GM21529 (cell line): Measurements from ENCODE around the gene PGAM2.

Experiments used
- ATAC-seq: cut with Tn5 transposase; IDR thresholded peaks from one replicate; pipeline ENCODE4 v1.9.1; 2021; ENCODE audit not compliant: unreplicated experiment

Gene PGAM2

DNA sequence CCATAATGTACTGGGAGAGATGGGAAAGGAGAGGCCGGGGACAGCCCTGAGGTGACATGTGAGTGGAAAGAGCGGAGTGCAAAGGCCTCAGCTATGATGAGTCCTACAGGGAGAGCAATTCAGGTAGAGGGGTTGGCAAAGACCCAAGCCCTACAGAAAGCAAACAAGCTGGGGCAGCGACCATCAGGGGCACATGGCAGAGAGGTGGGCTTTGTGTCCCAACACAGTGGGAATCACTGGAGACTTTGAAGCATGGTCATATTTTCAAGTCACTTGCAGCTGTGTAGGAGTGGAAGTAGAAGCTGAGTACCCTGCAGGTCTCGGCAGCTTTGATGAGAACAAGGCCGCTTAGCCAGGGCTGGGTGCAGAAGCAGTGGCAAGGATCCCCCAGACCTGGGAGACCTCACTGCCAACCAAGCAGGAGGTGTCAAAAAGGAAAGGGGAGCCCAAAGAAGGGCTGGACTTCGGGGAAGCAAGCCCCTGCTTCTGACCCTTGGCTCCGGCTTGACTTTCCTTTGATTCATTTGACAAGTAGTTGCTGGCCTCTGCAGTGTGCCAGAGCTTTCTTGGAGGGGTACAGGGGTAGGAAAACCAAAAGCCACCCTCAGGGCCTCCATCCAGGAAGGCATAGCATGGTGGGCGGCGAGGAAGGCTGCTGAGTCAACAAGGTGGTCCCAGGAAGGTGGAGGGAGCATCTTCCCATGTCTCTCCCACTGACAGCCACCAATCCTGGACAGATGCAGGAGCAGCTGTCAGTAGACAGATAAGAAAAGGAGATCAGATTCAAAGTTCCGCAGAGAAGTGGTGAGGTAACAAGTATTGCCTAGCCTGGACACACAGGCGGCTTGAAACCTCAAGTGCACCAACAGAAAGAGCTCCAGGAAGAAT lies 1.9 kb upstream of the PGAM2 start:
- ATAC-seq = no peak

DNA sequence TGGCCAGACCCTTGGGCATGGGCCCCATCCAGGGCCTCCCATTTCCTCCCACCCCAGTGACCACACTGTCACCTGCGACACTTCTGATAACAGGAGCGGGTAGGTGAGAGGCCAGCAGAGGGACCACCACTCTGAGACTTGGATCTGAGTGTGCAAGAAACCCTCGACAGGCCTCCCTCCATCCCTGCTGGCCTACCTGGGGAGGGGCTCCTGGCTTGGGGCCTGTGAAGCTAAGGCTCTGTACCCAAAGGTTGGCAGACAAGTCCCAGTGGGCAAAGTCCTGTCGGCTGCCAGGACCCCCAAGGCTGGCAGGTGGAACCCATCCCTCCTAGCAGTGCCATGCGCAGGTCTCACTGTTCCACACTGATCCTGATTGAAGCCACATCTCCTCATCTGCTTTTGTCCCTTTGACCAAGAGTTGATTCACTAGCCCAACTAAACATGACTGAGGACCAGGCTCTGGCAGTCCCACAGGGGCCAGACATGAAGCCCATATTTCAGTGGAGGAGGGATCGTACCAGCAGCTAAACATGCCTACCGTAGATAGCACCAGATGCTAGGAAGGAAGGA lies 1.2 kb upstream of the PGAM2 start:
- no peak for ATAC-seq

DNA sequence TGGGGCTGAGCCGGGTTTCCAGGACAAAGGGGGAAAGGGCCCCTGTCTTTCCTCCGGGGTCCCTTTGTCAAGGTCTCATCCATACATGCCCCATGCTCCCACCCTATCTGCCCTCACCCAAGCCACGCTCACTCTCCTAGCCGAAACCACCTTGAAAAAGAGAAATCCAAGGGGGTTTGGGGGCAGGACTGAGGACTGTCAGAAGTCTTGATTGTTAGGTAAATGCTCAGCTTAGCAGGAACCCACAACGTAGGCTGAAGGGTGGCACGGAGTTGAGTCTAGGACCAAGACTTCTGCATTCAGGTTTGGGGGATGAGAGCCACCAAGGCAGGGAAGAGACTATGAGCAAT lies 719 bp upstream of the PGAM2 start:
- ATAC-seq = no peak

DNA sequence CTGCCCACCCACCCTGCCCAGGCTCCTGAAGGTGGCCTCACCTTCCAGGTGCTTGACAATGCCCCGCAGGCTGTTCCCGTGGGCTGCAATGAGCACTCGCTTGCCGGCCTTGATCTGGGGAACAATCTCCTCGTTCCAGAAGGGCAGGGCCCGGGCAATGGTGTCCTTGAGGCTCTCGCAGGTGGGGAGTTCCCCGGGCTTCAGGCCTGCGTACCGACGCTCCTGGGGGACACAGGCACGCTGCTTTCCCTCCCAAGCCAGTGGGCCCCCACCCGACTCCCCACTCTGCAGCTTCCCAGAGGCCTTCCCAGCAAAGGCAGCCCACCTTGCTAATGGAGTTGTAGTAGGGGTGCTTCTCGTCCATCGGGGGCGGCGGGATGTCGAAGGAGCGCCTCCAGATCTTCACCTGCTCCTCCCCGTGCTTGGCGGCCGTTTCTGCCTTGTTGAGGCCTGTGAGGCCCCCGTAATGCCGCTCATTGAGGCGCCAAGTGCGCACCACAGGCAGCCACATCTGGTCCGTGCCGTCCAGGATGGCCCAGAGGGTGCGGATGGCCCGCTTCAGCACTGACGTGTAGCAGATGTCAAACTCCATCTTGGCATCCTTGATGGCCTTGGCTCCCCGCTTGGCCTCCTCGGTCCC lies 456 bp downstream of the PGAM2 start:
- ATAC-seq = no peak

DNA sequence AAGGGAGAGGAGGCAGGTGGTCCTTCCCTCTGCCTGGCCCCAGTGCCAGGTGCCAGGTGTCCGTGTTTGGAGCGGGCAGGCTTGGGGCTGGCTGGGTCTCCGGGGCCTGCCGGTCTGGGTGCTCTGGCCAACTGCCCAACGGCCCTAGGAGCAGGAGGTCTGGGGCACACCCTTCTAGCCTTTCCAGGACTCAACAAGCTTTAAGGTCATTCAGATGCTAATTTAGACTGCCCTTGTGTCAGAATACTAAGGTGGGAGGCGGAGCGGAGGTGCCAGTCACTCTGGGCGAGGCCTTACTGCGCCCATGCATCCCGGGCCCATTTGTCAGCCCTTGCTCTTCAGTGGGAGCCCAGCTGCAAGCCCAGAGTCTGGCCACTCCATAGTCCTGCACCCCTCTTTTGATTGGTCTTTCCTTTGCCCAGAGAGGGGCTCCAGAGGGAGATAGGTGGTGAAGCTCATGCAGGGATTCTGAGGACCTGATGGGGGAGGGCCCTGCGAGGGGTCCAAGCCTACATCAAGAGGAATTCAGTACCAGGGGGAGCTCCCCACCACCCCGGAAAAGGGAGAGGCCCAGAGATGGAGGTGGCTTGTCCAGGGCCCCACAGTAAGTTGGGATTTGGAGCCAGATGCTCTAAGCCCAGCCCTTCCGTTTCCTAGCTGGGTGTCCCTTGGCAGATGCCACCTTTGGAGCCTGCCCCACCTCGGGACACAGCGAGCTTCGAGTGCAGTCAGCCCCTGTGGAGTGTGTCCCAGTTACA lies 1.3 kb downstream of the PGAM2 start:
- no peak for ATAC-seq

DNA sequence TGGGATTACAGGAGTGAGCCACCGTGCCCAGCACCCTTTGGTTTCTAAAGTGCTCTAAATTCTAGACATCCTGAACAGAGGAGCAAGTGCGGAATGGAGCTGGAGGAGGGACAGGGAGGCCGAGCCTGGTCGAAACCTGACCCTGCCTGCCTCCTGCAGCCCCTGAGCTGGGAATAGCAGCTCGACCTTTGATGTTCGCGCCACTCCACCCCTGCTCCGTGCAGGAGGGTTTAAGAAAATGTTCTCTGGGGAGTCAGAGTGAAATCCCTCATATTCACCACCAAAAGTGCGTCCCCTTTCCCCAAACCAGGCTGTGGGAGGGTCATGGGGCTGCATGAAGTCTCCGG lies 1.8 kb downstream of the PGAM2 start:
- ATAC-seq = no peak

DNA sequence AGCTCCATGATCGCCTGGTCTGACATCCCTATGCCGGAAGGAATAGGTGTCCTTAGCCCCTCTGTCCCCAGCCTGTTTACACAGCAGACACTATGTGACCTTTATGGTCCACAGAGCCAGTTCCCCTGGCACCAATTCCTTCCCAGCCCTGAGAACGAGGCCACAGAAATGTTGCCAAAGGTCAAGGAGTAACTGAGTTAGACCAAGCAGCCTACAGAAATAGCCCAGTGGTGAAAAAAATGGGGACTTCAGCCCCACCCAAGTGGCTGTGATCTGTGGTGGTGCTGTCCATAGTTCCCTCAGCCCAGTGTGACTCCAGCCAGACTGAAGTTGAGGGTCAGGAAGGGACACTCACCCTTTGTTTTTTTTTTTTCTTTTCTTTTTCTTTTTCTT lies 2.5 kb downstream of the PGAM2 start:
- ATAC-seq = no peak

DNA sequence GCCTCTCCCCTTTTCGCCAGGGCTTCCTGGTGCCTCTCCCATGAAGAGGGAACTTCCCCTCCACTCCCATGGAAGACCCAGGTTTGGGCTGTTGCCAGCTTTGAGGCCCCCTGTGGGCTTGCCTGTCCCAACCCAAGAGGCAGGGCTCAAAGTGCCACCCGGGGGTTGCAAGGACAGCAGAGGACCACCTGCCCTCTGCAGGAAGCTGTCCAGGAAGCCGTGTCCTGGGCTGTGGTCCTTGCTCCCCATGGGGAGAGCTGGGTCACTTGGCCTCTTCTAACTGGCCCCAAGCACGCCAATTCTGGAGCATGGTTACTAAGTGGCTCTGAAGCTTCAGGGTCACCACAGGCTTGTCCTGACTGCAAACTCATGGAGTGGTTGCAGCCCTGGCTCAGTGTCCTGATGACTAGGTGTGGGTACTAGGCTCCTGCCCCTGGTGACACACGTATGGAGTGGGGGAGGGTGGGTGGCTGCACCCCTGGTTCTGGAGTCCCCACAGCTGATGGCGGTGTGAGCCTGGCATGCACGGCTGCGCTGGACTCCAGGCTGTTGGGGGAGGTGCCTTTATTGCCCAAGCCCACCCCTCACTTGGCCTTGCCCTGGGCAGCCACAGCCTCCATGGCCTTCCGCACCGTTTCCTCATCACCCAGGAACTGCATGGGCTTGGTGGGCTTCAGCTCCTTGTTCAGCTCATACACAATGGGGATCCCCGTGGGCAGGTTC lies 3.0 kb downstream of the PGAM2 start:
- ATAC-seq = no peak

DNA sequence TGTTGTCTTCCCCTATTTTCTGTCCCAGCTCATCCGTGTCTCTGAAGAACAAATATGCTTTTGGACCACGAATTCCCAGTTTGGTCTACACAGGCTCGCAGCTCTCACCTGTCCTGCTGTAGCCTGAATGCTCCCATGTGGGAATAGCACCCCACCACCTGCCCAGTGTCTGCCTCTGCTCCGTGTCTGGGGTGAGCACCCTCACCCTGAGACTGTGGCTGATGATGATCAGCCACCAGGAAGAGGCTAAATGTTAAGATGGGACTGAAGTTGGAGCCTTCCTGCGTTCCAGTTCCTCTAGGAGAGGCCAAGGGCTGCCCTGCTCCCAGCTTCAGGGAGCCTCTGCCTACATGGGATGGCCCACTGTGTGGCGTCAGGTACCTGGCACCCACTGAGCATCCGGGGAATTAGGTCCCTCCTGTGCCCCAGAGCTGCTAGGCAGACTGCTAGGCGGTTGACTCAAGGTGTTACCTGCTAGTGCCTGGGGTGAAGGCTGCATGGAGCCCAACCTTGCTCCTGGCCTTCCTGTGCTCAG lies 3.7 kb downstream of the PGAM2 start:
- no peak for ATAC-seq

DNA sequence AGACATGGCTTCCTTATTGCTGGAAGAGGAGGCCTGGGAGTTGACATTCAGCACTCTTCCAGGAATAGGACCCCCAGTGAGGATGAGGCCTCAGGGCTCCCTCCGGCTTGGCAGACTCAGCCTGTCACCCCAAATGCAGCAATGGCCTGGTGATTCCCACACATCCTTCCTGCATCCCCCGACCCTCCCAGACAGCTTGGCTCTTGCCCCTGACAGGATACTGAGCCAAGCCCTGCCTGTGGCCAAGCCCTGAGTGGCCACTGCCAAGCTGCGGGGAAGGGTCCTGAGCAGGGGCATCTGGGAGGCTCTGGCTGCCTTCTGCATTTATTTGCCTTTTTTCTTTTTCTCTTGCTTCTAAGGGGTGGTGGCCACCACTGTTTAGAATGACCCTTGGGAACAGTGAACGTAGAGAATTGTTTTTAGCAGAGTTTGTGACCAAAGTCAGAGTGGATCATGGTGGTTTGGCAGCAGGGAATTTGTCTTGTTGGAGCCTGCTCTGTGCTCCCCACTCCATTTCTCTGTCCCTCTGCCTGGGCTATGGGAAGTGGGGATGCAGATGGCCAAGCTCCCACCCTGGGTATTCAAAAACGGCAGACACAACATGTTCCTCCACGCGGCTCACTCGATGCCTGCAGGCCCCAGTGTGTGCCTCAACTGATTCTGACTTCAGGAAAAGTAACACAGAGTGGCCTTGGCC lies 4.3 kb downstream of the PGAM2 start:
- no peak for ATAC-seq

DNA sequence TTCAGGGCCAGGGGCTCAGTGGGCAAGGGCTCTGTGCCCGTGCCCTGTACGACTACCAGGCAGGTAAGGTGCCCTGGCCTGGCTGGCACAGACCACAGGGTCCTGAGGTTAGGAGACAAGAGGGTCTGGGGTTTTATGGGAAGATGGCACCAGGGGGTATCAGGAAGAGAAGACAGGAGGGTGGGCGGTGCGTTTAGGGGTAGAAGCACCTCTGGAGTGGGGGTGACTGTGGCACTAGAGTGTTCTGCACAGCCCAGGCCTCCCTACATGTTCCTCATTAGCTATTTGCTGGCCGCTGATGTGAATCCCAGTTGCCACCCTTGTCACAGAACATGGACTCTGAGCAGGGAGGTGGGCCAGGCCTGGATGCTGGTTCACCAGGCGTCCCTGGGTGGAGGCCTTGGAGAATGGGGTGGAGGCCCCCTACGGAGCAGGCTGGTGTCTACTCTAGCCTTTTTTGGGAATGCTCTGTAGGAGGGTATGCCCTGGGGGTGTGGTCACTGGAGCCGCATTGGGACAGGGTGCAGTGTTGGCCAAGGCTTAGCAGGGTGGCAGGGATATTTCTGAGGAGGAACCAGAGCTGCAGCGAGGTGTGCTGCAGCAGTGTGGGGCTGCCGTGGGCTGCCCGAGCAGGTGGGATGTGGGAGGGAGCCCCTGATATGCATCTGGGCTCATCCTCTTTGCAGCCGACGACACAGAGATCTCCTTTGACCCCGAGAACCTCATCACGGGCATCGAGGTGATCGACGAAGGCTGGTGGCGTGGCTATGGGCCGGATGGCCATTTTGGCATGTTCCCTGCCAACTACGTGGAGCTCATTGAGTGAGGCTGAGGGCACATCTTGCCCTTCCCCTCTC lies 5.0 kb downstream of the PGAM2 start:
- no peak for ATAC-seq

DNA sequence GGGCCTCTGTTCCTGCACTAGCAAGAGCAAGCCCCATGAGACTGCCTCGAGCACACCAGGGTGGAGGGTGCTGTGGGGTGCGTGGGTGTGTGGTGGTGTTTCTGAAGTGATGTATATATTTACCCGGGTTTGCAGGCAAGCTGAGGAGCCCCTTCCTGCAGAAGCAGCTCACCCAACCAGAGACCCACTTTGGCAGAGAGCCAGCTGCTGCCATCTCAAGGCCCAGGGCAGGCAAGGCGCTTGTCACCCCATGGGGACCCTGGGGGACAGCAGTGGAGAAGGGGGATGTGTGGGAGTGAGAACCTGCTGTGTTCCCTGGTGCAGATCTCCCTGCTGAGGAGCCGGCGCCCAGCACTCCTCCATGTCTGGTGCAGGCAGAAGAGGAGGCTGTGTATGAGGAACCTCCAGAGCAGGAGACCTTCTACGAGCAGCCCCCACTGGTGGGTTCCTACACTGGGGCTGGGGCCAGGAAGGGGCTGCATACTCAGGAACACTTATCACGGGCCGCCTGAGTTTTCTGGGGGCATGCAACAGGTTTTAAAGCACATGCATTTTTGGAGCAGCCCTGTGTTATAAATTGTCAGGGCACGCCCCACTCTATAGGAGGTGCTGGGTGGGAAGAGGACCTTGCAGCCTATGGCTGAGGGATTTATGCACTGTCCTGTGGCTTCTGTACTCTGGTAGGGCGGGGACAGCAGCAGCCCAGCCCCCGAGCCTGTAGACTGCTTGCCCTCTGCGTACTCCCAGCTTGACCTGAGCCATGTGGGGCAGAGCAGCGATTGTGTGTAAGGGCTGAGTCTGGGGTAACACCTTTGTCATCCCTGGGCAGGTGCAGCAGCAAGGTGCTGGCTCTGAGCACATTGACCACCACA lies 5.9 kb downstream of the PGAM2 start:
- no peak for ATAC-seq

DNA sequence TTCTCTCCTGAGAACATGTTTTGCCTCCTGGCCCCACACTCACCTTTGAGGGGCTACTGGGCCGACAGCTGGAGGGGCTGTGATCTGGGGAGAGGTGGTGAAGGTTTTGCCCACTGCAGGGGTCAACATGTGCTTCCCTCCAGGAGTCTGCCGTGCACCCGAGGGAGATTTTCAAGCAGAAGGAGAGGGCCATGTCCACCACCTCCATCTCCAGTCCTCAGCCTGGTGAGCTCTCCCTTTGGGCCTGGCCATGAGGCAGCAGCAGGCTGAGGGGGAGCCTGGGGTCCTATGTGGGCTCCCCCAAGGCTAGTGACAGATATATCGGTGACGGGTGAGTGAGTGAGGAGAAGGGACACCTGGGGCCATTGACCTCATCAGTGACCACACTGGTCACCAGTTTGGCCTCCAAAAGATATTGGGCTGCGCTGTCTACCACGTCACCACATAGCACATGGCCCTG lies 6.6 kb downstream of the PGAM2 start:
- ATAC-seq = no peak

DNA sequence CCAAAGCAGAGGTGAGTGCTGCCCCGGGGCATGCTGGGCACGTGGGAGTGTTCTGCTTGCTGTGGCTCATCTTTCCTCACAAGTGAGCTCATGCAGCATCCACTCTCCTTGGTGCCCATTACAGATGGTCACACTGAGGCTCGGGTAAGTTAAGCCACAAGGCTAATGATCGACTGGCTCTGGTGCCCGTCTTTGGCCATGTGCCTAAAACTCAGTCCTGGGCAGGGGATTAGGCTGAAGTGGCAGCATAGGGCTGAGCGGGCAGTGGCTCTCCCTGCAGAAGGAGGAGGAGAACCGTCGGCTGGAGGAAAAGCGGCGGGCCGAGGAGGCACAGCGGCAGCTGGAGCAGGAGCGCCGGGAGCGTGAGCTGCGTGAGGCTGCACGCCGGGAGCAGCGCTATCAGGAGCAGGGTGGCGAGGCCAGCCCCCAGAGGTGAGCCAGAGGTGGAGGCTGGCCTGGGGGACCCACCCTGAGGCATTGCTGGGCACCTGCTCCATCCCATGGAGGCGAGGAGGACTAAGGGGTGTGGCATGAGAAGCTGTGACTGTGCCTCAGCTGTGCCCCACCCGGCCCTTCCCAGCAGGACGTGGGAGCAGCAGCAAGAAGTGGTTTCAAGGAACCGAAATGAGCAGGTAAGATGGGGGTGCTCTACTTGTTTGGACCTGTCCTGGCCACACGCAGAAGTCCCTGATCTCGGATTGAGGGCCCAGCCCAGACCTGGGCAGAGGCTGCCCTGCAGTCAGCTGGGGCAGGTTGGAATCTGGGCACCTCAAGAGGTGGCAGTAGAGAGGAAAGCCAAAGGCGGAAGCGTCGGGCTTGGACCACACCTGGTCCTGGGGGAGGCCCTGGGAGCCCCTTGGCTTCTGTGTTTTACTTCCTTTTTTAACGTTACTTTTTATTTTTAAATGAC lies 7.3 kb downstream of the PGAM2 start:
- ATAC-seq = no peak

DNA sequence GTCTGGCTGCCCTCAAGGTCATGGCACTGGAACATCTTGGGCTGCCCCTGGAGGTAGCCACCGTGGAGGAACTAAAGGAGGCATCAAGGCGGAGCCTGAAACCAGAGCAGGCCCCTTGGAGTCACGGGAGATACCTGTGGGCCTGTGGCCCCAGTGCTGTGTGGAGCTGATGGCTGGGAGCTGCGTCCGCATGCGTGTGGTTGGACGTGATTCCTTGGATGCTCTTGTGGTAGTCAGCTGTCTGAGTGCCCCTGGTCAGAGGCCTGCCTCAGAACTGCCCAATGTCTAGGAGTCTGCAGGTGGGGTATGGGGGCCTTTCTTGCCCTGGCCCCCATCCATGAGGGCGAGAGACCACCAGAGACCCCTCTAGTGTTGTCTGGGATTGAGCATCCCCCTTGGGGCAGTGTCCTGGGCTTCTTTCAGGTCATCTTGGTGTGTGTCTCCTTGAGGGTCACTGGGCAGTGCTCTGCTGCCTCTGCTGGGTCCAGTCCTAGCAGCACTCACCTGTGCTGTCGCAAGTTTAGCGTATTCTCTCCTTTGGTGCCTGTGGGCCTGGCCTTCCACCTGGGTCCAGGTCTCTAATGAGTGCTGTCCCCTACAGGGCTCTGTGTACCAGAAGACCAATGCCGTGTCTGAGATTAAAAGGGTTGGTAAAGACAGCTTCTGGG lies 8.1 kb downstream of the PGAM2 start:
- ATAC-seq = no peak

DNA sequence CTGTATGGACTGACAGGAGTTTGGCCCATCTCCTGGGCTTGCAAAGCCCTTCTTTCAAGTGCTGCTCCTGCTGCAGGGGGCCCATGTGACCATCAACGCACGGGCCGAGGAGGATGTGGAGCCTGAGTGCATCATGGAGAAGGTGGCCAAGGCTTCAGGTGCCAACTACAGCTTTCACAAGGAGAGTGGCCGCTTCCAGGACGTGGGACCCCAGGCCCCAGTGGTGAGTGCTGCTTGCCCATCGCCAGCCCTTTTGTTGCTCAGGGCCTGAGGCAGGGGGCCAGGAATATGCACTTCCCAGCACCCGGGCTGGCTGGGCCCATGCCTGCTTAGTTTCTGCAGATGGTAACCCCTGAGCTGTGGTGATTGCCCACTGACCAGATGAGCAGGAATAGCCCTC lies 8.7 kb downstream of the PGAM2 start:
- ATAC-seq = no peak
